GM12801 (cell line): ENCODE results near the gene SLF2.

ENCODE experiments used
- CTCF ChIP-seq: IDR thresholded peaks from one replicate; pipeline ENCODE4 v1.5.1; 2011; ENCODE audit warnings: control low read depth; ENCODE audit not compliant: insufficient read length; ENCODE audit errors: extremely low read depth

SLF2 gene

DNA sequence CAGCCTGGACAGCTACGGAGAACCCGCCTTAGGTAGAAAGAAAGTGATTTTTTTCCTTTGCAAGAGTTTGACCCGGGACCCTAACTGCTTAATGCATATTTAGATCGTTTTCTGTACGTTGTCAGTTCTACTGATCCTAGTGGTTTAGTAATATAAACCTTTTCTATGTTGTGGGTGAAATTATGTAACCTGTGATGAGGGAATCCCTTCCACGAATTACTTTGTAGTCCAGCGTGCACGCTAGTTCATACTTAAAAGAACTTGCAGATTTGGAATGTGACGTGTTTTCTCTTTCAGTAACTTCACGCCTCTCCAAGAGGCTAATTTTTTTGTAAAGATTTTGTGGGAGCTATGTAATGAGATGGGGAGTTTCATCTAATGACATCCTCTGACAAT is 705 bp downstream of the SLF2 start:
- TF ChIP-seq CTCF, result no peak

- no peak for TF ChIP-seq CTCF
Measured at GRCh38 chr10:100917071-100917470, 4.3 kb downstream of the SLF2 start.

DNA sequence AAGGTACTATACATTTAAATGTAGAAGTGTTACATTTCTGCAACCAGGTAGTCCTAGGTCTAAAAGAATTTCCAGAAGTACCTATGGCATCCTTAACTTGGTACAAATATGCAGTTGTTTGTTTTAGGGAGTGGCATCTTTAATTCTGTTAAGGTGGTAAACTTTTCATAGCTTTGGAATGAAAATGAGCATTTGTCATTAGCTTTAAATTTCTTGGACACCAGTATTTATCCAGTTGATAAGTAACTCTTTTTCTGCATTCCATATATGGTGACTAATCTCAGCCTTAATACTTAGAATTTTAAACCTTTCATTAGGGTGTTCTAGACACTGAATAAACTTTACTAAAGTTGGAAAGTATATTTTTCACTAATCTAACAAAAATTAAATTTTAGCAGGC is 10.8 kb downstream of the SLF2 start:
- TF ChIP-seq CTCF, result no peak

GRCh38 chr10:100927266-100927665 is 14.5 kb downstream of the SLF2 start:
- no peak for TF ChIP-seq CTCF

- no peak for TF ChIP-seq CTCF
Measured at GRCh38 chr10:100928039-100928438, 15.3 kb downstream of the SLF2 start.

DNA sequence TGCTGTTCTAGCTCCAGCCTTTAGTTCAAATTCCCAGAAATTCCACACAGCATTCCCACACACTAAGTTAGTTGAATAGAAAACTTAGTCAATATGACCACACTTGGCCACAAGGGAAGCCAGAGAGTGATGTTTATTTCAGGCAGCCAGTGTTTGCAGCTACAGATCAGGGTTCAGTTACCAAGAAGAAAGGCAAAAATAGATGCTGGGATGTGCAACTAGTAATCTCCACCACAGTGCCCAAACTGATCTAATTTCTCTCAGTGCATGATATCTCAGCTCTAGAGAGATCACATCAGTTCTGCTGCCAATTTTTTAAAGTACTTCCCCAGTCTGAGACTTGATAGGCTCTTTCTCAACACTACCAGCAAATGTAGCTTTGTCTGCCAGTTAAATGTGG is 17.6 kb downstream of the SLF2 start:
- TF ChIP-seq CTCF, result no peak

GRCh38 chr10:100934084-100934659 is 21.4 kb downstream of the SLF2 start:
- TF ChIP-seq CTCF, result no peak

GRCh38 chr10:100939763-100940344 is 27.1 kb downstream of the SLF2 start:
- TF ChIP-seq CTCF, result no peak
